Adrenal gland (tissue), 5 donors: ENCODE results near the gene THSD7A.

Experiments used
- CTCF ChIP-seq, 6 experiments: fragments of 450-650 bp in 4 of 6; fragments of 200-600 bp in 2 of 6; sonication (generic) in 1 of 6; IDR thresholded peaks; 1 replicate in 5 of 6; 2 replicates in 1 of 6; pipeline versions ENCODE4 v1.5.1 to v1.8.0; 2016 to 2021; ENCODE audit warnings: antibody characterized with exemption in 6 of 6, mild to moderate bottlenecking in 2 of 6, moderate library complexity in 1 of 6
- POLR2A ChIP-seq, 2 donors: fragments of 450-650 bp; IDR thresholded peaks; one replicate each; pipeline ENCODE4 v1.6.1; 2017; ENCODE audit warnings: antibody characterized with exemption in 2 of 2, mild to moderate bottlenecking in 2 of 2, moderate library complexity in 1 of 2
- donor health status: DM: no; HTN: no; CAD: no.

- TF ChIP-seq POLR2A (IDR thresholded peaks at IDR 0.05) (no peak), CTCF (IDR thresholded peaks at IDR 0.05) (no peak)
Measured at GRCh38 chr7:11473220-11473619, 358.8 kb downstream of the THSD7A start.
